NB4 (cell line): Measurements from ENCODE around the gene ENPP6.

Experiments used
- CTCF ChIP-seq: IDR thresholded peaks from one replicate; pipeline ENCODE4 v1.5.1; 2012; ENCODE audit warnings: low read depth, low read length
- MYC ChIP-seq: IDR thresholded peaks from 2 replicates; pipeline ENCODE4 v1.6.1; 2011; ENCODE audit warnings: low read depth, low read length
- POLR2A ChIP-seq: IDR thresholded peaks from 2 replicates; pipeline ENCODE4 v1.6.1; 2011; ENCODE audit warnings: mild to moderate bottlenecking; ENCODE audit not compliant: insufficient read length; ENCODE audit errors: extremely low read depth

- no peak for TF ChIP-seq CTCF
- no peak for TF ChIP-seq POLR2A
- TF ChIP-seq MYC = no peak
Observed at GRCh38 chr4:184145596-184145995, 72.1 kb downstream of the ENPP6 start.
